ENCODE data around the gene MECR.

MECR gene

DNA sequence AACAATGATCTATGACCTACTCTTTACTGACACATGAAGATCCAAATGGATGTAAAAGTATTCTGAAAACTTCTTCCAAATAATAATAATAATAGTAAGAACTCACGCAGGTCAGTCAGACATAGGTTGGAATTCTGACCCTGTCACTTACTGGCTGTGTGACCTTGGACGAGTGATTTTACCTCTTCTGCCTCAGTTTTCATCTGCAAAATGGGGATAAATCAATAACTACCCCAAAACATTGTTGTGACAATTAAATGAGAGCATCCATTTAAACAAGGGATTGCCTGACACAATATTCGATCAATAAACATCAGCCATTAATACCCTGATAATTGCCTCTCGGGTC lies 556 bp downstream of the MECR start:
- TF ChIP-seq, protein P1, sequence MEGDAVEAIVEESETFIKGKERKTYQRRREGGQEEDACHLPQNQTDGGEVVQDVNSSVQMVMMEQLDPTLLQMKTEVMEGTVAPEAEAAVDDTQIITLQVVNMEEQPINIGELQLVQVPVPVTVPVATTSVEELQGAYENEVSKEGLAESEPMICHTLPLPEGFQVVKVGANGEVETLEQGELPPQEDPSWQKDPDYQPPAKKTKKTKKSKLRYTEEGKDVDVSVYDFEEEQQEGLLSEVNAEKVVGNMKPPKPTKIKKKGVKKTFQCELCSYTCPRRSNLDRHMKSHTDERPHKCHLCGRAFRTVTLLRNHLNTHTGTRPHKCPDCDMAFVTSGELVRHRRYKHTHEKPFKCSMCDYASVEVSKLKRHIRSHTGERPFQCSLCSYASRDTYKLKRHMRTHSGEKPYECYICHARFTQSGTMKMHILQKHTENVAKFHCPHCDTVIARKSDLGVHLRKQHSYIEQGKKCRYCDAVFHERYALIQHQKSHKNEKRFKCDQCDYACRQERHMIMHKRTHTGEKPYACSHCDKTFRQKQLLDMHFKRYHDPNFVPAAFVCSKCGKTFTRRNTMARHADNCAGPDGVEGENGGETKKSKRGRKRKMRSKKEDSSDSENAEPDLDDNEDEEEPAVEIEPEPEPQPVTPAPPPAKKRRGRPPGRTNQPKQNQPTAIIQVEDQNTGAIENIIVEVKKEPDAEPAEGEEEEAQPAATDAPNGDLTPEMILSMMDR (IDR thresholded peaks at IDR 0.05): no peak

DNA sequence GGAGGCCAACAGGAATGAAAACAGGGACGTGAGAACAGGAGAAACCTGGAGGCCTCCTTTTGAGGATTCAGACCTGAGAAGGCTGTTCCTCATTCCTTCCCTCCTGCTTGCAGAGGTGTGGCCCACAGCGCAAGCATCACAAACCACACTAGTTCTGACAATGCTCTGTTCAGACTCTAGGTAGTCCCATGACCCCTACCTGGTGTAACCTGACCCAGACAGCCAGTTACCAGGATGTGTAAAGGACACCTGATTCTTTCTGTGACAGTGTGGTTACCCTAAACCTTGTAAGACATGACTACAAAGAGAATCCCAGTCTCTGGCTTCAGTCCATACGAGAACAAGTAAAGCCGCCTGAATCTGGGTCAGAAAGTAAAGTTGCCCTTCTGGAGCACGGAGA lies 3.2 kb downstream of the MECR start:
- TF ChIP-seq, protein P1 (IDR thresholded peaks at IDR 0.05): no peak

DNA sequence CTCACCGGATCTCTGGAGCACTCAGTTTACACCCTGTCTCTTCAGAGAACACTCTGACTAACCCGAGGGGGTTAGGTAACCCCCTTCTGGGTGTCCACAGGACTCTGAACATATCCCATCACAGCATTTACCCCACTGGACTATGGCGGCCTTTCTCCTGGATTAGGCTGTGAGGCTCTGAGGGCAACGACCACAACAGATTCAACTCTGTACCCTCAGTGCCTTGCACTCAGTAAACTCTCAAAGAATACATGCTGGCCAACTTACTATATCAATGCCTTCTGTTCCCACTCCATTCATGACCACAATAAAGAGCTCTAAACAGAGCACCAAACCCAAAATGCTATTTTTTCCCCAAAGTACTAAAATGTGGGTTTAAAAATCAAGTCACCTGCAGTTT lies 5.4 kb downstream of the MECR start:
- TF ChIP-seq, protein P1 (IDR thresholded peaks at IDR 0.05): no peak

DNA sequence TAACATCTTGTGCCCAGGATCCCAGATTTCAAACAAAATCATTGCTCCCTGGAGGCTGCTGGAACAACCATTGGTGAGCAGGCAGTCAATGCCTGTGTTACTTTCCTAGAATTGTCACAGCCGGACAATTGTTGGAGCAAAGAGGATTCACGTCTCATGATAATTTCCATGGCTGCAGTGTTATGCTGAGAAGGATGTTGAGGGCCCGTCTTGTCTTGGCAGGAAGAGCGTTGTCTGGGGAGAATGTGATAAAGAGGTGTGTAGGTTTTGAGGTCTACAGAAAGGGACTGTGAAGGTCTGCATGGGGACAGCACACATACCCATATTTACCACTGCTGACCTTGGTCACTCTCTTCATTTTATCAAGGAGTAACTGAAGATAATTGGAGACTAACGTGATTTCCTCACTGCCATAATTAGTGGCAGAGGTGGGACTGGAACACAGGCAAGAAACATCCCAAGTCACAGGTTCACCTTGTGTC lies 6.3 kb downstream of the MECR start:
- TF ChIP-seq, protein P1 (IDR thresholded peaks at IDR 0.05): no peak

DNA sequence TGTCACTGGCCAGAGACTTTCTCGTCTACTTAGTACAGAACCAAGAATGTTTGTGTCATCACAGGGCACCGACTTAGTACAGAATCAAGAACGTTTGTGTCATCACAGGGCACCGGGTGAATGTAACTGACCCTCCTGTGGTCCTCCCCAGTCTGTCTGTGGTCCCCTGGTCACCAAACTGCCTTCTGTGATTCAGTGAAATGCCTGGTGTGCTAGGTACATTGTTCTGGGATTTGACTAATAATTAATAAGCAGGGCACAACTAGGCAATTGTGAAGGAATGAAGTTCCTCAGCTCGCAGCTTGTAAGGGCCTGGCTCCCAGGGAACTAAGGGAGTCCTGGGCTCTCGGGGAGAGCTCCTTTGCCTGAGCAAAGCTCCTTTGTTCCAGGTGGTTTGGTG lies 7.2 kb downstream of the MECR start:
- TF ChIP-seq, protein P1 (IDR thresholded peaks at IDR 0.05): no peak

DNA sequence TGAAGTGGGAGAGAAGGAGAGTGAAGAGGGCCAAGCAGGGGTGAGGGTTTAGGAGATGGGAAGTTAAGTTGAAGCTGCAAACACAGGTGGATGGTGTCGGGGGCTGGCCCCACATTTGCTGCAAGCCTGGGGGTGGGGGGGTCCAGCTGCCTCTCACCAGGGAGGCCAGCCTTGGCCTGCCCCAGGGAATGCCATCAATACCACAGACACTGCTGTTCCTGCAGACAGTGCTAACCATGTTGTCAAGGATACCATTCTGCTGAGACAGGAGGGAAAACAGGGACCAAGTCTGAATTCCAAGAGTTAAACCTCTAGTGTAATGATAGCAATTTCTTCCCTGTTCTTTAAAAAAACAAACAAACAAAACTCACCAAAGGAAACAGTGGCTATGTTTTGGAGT lies 8.0 kb downstream of the MECR start:
- TF ChIP-seq, protein P1 (IDR thresholded peaks at IDR 0.05): no peak

DNA sequence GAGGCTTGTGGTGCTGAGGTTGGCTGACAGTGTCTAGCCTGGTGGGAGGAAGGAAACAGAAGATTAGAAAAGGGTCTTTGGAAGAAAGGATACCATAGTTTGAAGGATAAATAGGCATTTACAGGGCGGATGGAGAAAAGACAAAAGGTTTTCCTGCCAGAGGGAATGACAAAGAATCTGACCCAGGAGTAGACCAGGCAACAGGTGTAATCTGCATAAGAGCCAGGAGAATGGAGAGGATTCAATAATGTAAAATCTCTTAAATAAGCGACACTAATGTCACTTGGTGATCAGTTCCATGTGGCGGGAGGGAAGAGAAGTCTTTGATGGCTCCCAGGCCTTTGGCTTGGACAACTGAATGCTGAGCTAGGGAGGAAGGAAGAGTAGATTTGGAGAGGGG lies 9.4 kb downstream of the MECR start:
- TF ChIP-seq, protein P1 (IDR thresholded peaks at IDR 0.05): no peak

DNA sequence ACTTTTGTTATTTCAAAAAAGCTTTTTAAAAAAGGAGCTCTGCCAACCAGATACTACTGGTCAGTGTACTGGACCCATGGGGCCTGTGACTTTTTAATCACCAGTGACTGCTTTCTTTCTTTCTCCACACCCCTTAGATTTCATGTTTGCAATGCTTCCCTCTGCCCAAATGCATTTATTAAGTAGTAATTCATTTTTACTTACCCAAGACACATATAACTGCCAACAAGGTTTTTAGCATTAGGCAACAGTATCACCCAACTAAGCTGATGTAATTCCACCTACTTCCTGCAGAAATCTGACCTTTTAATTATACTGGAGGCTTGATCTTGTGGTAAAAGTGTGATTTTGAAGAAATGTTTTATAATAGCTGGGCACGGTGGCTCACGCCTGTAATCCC lies 12.5 kb downstream of the MECR start:
- TF ChIP-seq, protein P1 (IDR thresholded peaks at IDR 0.05): no peak

Data from LNCAP (cell line).